Measurements from ENCODE around the gene ABHD2. TPM values are rescaled to one million over a fixed set of nuclear protein-coding genes. Genes with fewer than 3 reads are reported as not detected.

ABHD2 gene
- total RNA-seq, 1 donor from 2014 or later = 385 TPM

GRCh38 chr15:89161666-89162065, 73.4 kb downstream of the ABHD2 start:
- DNase-seq (ENCODE audit: low spot score) = no peak
- ATAC-seq = no peak

GRCh38 chr15:89163271-89164055, 75.2 kb downstream of the ABHD2 start:
- no peak for ATAC-seq
- no peak for DNase-seq (ENCODE audit: low spot score)

GRCh38 chr15:89164712-89165211, 76.5 kb downstream of the ABHD2 start:
- DNase-seq (ENCODE audit: low spot score) = no peak
- peak; percentile 85 for ATAC-seq

GRCh38 chr15:89165677-89166076, 77.4 kb downstream of the ABHD2 start:
- ATAC-seq (peak; percentile 10), DNase-seq (ENCODE audit: low spot score) (no peak)

GRCh38 chr15:89167267-89168176, 79.3 kb downstream of the ABHD2 start:
- DNase-seq (ENCODE audit: low spot score) (no peak), ATAC-seq (no peak)

GRCh38 chr15:89168316-89168833, 80.1 kb downstream of the ABHD2 start:
- DNase-seq (ENCODE audit: low spot score) (no peak), ATAC-seq (no peak)

GRCh38 chr15:89170364-89170763, 82.1 kb downstream of the ABHD2 start:
- ATAC-seq (no peak), DNase-seq (ENCODE audit: low spot score) (no peak)

GRCh38 chr15:89171136-89172072, 83.1 kb downstream of the ABHD2 start:
- ATAC-seq (peak; percentile 75), DNase-seq (ENCODE audit: low spot score) (no peak)

- no peak for DNase-seq (ENCODE audit: low spot score)
Observed at GRCh38 chr15:89172921-89173320, 84.7 kb downstream of the ABHD2 start.

GRCh38 chr15:89174476-89174875, 86.2 kb downstream of the ABHD2 start:
- no peak for ATAC-seq
- DNase-seq (ENCODE audit: low spot score) = no peak

More at GRCh38 chr15:89172921-89173320, 84.7 kb downstream of the ABHD2 start:
- no peak for ATAC-seq

GRCh38 chr15:89175617-89176191, 87.4 kb downstream of the ABHD2 start:
- DNase-seq (ENCODE audit: low spot score) (no peak), ATAC-seq (peak; percentile 17)

- no peak for ATAC-seq
- peak; percentile 18 for DNase-seq (ENCODE audit: low spot score)
Observed at GRCh38 chr15:89177116-89177515, 88.9 kb downstream of the ABHD2 start.

- ATAC-seq = peak; percentile 57
- peak; percentile 48 for DNase-seq (ENCODE audit: low spot score)
Observed at GRCh38 chr15:89177633-89178306, 89.5 kb downstream of the ABHD2 start.

GRCh38 chr15:89178307-89178977, 90.2 kb downstream of the ABHD2 start:
- ATAC-seq (no peak), DNase-seq (ENCODE audit: low spot score) (peak; percentile 34)

GRCh38 chr15:89179966-89180875, 92.0 kb downstream of the ABHD2 start:
- DNase-seq (ENCODE audit: low spot score) (no peak), ATAC-seq (no peak)

- DNase-seq (ENCODE audit: low spot score) (no peak), ATAC-seq (peak; percentile 47)
Observed at GRCh38 chr15:89184357-89184756, 96.1 kb downstream of the ABHD2 start.

- DNase-seq (ENCODE audit: low spot score) = no peak
- ATAC-seq = peak; percentile 67
Observed at GRCh38 chr15:89184886-89185526, 96.8 kb downstream of the ABHD2 start.

Measured in left lobe of liver (tissue), 2 donors.